A549 (cell line): ENCODE results near the gene IPO9.

Source experiments
- BHLHE40 ChIP-seq: IDR thresholded peaks from 2 replicates; pipeline ENCODE4 v1.6.1; 2012; ENCODE audit warnings: low read depth, low read length, inconsistent platforms
- CEBPB ChIP-seq, 2 experiments: fragments of >200 bp in 1 of 2; sonication (Bioruptor Twin) in 1 of 2; formaldehyde crosslinking in 1 of 2; IDR thresholded peaks; 2 replicates each; pipeline ENCODE4 v1.6.1; 2012 to 2016
- CTCF ChIP-seq: fragments of >200 bp; sonication (Bioruptor Twin); formaldehyde crosslinking; IDR thresholded peaks from 3 replicates; pipeline ENCODE4 v1.5.1; 2016
- ELK1 ChIP-seq: fragments of 150-350 bp; IDR thresholded peaks from 2 replicates; pipeline ENCODE4 v1.6.1; 2014; ENCODE audit warnings: low read depth, mild to moderate bottlenecking, low read length
- ESRRA ChIP-seq: fragments of 150-350 bp; IDR thresholded peaks from 2 replicates; pipeline ENCODE4 v1.6.1; 2014; ENCODE audit warnings: mild to moderate bottlenecking, low read length, borderline replicate concordance
- POLR2A ChIP-seq: IDR thresholded peaks from 2 replicates; pipeline ENCODE4 v1.6.1; 2012; ENCODE audit warnings: mild to moderate bottlenecking, low read length
- RAD21 ChIP-seq, 2 experiments: fragments of >200 bp in 1 of 2; sonication (Bioruptor Twin) in 1 of 2; formaldehyde crosslinking in 1 of 2; IDR thresholded peaks in 1 of 2; conservative IDR thresholded peaks in 1 of 2; 2 replicates in 1 of 2; 3 replicates in 1 of 2; pipeline ENCODE4 v1.6.1; 2012 to 2018; ENCODE audit warnings: inconsistent platforms in 1 of 2
- RCOR1 ChIP-seq: fragments of 150-350 bp; IDR thresholded peaks from 2 replicates; pipeline ENCODE4 v1.6.1; 2014; ENCODE audit warnings: antibody characterized with exemption, low read length, low read depth
- RFX5 ChIP-seq: fragments of 450-650 bp; IDR thresholded peaks from 2 replicates; pipeline ENCODE4 v1.7.1; 2014; ENCODE audit warnings: antibody characterized with exemption, mild to moderate bottlenecking, moderate library complexity
- TF ChIP-seq, protein P1 (sequence below): fragments of 200-600 bp; sonication (generic); IDR thresholded peaks from 2 replicates; pipeline ENCODE4 v1.6.1; 2016; ENCODE audit warnings: antibody characterized with exemption, mild to moderate bottlenecking, moderate library complexity

DNA sequence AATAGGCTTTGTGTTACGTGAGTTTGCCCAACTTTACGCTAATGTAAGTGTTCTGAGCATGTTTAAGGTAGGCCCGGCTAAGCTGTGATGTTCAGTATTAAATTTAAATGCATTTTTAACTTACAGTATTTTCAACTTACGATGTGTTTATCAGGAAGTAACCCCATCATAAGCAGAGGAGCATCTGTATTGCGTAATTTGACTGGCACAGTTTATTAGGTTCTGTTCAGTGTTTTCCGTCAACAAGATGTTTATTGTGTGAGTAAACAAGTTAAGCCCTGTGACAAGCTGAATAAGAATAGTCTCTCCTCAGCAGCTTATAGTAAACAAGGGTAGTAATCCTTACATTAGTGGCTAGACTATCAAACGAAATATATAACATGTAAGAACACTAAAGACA is 32.5 kb downstream of the IPO9 start:
- no peak for TF ChIP-seq RCOR1
- TF ChIP-seq POLR2A = no peak
- peak in 1 of 2 experiments; percentile 80; a peak in 2 of 4 replicates for TF ChIP-seq CEBPB (IDR thresholded peaks at IDR 0.05)
- no peak for TF ChIP-seq BHLHE40
- no peak for TF ChIP-seq ESRRA
- TF ChIP-seq, protein P1, sequence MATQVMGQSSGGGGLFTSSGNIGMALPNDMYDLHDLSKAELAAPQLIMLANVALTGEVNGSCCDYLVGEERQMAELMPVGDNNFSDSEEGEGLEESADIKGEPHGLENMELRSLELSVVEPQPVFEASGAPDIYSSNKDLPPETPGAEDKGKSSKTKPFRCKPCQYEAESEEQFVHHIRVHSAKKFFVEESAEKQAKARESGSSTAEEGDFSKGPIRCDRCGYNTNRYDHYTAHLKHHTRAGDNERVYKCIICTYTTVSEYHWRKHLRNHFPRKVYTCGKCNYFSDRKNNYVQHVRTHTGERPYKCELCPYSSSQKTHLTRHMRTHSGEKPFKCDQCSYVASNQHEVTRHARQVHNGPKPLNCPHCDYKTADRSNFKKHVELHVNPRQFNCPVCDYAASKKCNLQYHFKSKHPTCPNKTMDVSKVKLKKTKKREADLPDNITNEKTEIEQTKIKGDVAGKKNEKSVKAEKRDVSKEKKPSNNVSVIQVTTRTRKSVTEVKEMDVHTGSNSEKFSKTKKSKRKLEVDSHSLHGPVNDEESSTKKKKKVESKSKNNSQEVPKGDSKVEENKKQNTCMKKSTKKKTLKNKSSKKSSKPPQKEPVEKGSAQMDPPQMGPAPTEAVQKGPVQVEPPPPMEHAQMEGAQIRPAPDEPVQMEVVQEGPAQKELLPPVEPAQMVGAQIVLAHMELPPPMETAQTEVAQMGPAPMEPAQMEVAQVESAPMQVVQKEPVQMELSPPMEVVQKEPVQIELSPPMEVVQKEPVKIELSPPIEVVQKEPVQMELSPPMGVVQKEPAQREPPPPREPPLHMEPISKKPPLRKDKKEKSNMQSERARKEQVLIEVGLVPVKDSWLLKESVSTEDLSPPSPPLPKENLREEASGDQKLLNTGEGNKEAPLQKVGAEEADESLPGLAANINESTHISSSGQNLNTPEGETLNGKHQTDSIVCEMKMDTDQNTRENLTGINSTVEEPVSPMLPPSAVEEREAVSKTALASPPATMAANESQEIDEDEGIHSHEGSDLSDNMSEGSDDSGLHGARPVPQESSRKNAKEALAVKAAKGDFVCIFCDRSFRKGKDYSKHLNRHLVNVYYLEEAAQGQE = no peak
- TF ChIP-seq CTCF = no peak
- no peak for TF ChIP-seq RAD21 (conservative IDR thresholded peaks at IDR 0.05 in 1 of 2, IDR thresholded peaks at IDR 0.05 in 1 of 2)
- no peak for TF ChIP-seq ELK1
- no peak for TF ChIP-seq RFX5
